Activated naive CD8-positive, alpha-beta T cell treated with anti-CD3 and anti-CD28 coated beads, Interleukin-2, amount 50 U/mL, for 24 hours (primary cell): ENCODE measurements around the gene KDR.

Experiments used
- ATAC-seq: fragments of 150-1000 bp; cut with Tn5 transposase; one replicate; pipeline ENCODE4 v1.10.0; 2021
- DNase-seq: peaks from one replicate; pipeline ENCODE4 v3.0.0; 2021
- H3K27ac Mint-ChIP-seq: one replicate; pipeline ENCODE4 v1.8.0; 2021; ENCODE audit warnings: mild to moderate bottlenecking, mixed read lengths
- H3K27me3 Mint-ChIP-seq: one replicate; pipeline ENCODE4 v1.8.0; 2021; ENCODE audit warnings: mixed read lengths
- H3K36me3 Mint-ChIP-seq: one replicate; pipeline ENCODE4 v1.8.0; 2021; ENCODE audit warnings: low read depth, mixed read lengths
- H3K4me1 Mint-ChIP-seq: one replicate; pipeline ENCODE4 v1.8.0; 2021; ENCODE audit warnings: mixed read lengths
- H3K4me3 Mint-ChIP-seq: one replicate; pipeline ENCODE4 v1.8.0; 2021; ENCODE audit warnings: mild to moderate bottlenecking, moderate library complexity, mixed read lengths
- H3K9me3 Mint-ChIP-seq: one replicate; pipeline ENCODE4 v1.8.0; 2021; ENCODE audit warnings: mixed read lengths

Gene KDR

GRCh38 chr4:55107054-55107453 is 18.3 kb downstream of the KDR start:
- H3K27me3 Mint-ChIP-seq, result no peaks in the 10 kb centered on the region
- H3K4me1 Mint-ChIP-seq, result no peaks in the 10 kb centered on the region
- no peak overlapping the region for H3K27ac Mint-ChIP-seq
- H3K9me3 Mint-ChIP-seq, result no peaks in the 10 kb centered on the region
- ATAC-seq (no peak), DNase-seq (no peak)
- no peaks in the 10 kb centered on the region for H3K36me3 Mint-ChIP-seq
- H3K4me3 Mint-ChIP-seq, result no peak overlapping the region

GRCh38 chr4:55103224-55103623 is 22.2 kb downstream of the KDR start:
- Mint-ChIP-seq H3K27me3 (no peaks in the 10 kb centered on the region), H3K4me3 (no peak overlapping the region), H3K9me3 (no peaks in the 10 kb centered on the region), H3K36me3 (no peaks in the 10 kb centered on the region), H3K27ac (no peak overlapping the region), H3K4me1 (no peaks in the 10 kb centered on the region)
- DNase-seq (no peak), ATAC-seq (no peak)

- DNase-seq, result no peak
- H3K36me3 Mint-ChIP-seq, result no peaks in the 10 kb centered on the region
- H3K9me3 Mint-ChIP-seq, result no peaks in the 10 kb centered on the region
- H3K27me3 Mint-ChIP-seq, result no peaks in the 10 kb centered on the region
- H3K4me3 Mint-ChIP-seq, result no peak overlapping the region
- H3K27ac Mint-ChIP-seq, result no peak overlapping the region
- no peaks in the 10 kb centered on the region for H3K4me1 Mint-ChIP-seq
- no peak for ATAC-seq
Observed at GRCh38 chr4:55099816-55100215, 25.6 kb downstream of the KDR start.

GRCh38 chr4:55098456-55099204 is 26.8 kb downstream of the KDR start:
- H3K4me1 Mint-ChIP-seq, result no peaks in the 10 kb centered on the region
- no peak overlapping the region for H3K27ac Mint-ChIP-seq
- H3K9me3 Mint-ChIP-seq, result no peaks in the 10 kb centered on the region
- no peak overlapping the region for H3K4me3 Mint-ChIP-seq
- no peaks in the 10 kb centered on the region for H3K36me3 Mint-ChIP-seq
- DNase-seq (no peak), ATAC-seq (no peak)
- no peaks in the 10 kb centered on the region for H3K27me3 Mint-ChIP-seq

- ATAC-seq, result no peak
- DNase-seq, result no peak
- H3K4me1 Mint-ChIP-seq, result no peaks in the 10 kb centered on the region
- H3K27me3 Mint-ChIP-seq, result no peaks in the 10 kb centered on the region
- no peaks in the 10 kb centered on the region for H3K36me3 Mint-ChIP-seq
- H3K4me3 Mint-ChIP-seq, result no peak overlapping the region
- no peaks in the 10 kb centered on the region for H3K9me3 Mint-ChIP-seq
- H3K27ac Mint-ChIP-seq, result no peak overlapping the region
Observed at GRCh38 chr4:55096619-55097018, 28.8 kb downstream of the KDR start.

- H3K4me3 Mint-ChIP-seq, result no peak overlapping the region
- DNase-seq, result no peak
- no peaks in the 10 kb centered on the region for H3K9me3 Mint-ChIP-seq
- H3K27ac Mint-ChIP-seq, result no peak overlapping the region
- H3K27me3 Mint-ChIP-seq, result no peaks in the 10 kb centered on the region
- H3K4me1 Mint-ChIP-seq, result no peaks in the 10 kb centered on the region
- no peak for ATAC-seq
- no peaks in the 10 kb centered on the region for H3K36me3 Mint-ChIP-seq
Observed at GRCh38 chr4:55096045-55096444, 29.4 kb downstream of the KDR start.

GRCh38 chr4:55092504-55092903 is 32.9 kb downstream of the KDR start:
- ATAC-seq (no peak), DNase-seq (no peak)
- Mint-ChIP-seq H3K36me3 (no peaks in the 10 kb centered on the region), H3K27me3 (no peaks in the 10 kb centered on the region), H3K9me3 (no peaks in the 10 kb centered on the region), H3K4me1 (peaks cover 4% of the 10 kb centered on the region), H3K4me3 (no peak overlapping the region), H3K27ac (no peak overlapping the region)

- peaks cover 4% of the 10 kb centered on the region for H3K4me1 Mint-ChIP-seq
- H3K36me3 Mint-ChIP-seq, result no peaks in the 10 kb centered on the region
- ATAC-seq, result no peak
Observed at GRCh38 chr4:55089916-55090315, 35.5 kb downstream of the KDR start.

GRCh38 chr4:55087913-55088260 is 37.5 kb downstream of the KDR start:
- ATAC-seq, result peak; percentile 68
- Mint-ChIP-seq H3K27me3 (peaks cover 5% of the 10 kb centered on the region), H3K4me1 (peaks cover 4% of the 10 kb centered on the region), H3K27ac (no peak overlapping the region), H3K9me3 (no peaks in the 10 kb centered on the region), H3K36me3 (no peaks in the 10 kb centered on the region), H3K4me3 (no peak overlapping the region)
- DNase-seq, result no peak

More at GRCh38 chr4:55089916-55090315, 35.5 kb downstream of the KDR start:
- DNase-seq, result no peak
- Mint-ChIP-seq H3K4me3 (no peak overlapping the region), H3K9me3 (no peaks in the 10 kb centered on the region), H3K27me3 (no peaks in the 10 kb centered on the region), H3K27ac (no peak overlapping the region)

- no peak overlapping the region for H3K4me3 Mint-ChIP-seq
- peaks cover 4% of the 10 kb centered on the region for H3K4me1 Mint-ChIP-seq
- no peak for DNase-seq
- H3K36me3 Mint-ChIP-seq, result no peaks in the 10 kb centered on the region
- ATAC-seq, result no peak
- H3K27me3 Mint-ChIP-seq, result peaks cover 5% of the 10 kb centered on the region
- no peaks in the 10 kb centered on the region for H3K9me3 Mint-ChIP-seq
- H3K27ac Mint-ChIP-seq, result no peak overlapping the region
Observed at GRCh38 chr4:55087009-55087912, 38.1 kb downstream of the KDR start.

GRCh38 chr4:55086578-55086977 is 38.8 kb downstream of the KDR start:
- ATAC-seq (no peak), DNase-seq (no peak)
- H3K27ac Mint-ChIP-seq, result no peak overlapping the region
- H3K36me3 Mint-ChIP-seq, result no peaks in the 10 kb centered on the region
- H3K4me3 Mint-ChIP-seq, result no peak overlapping the region
- H3K4me1 Mint-ChIP-seq, result peaks cover 4% of the 10 kb centered on the region
- peaks cover 5% of the 10 kb centered on the region for H3K27me3 Mint-ChIP-seq
- no peaks in the 10 kb centered on the region for H3K9me3 Mint-ChIP-seq

GRCh38 chr4:55083735-55084134 is 41.7 kb downstream of the KDR start:
- Mint-ChIP-seq H3K27me3 (peaks cover 18% of the 10 kb centered on the region), H3K4me1 (peaks cover 4% of the 10 kb centered on the region), H3K36me3 (no peaks in the 10 kb centered on the region), H3K9me3 (no peaks in the 10 kb centered on the region), H3K27ac (no peak overlapping the region), H3K4me3 (no peak overlapping the region)
- DNase-seq (no peak), ATAC-seq (no peak)

- peaks cover 19% of the 10 kb centered on the region for H3K27me3 Mint-ChIP-seq
- H3K9me3 Mint-ChIP-seq, result no peaks in the 10 kb centered on the region
- no peak for DNase-seq
- H3K4me3 Mint-ChIP-seq, result no peak overlapping the region
- no peaks in the 10 kb centered on the region for H3K36me3 Mint-ChIP-seq
- H3K4me1 Mint-ChIP-seq, result peaks cover 1% of the 10 kb centered on the region
- H3K27ac Mint-ChIP-seq, result no peak overlapping the region
- ATAC-seq, result no peak
Observed at GRCh38 chr4:55082756-55083155, 42.6 kb downstream of the KDR start.

- Mint-ChIP-seq H3K36me3 (no peaks in the 10 kb centered on the region), H3K27me3 (peaks cover 19% of the 10 kb centered on the region), H3K27ac (no peak overlapping the region), H3K9me3 (no peaks in the 10 kb centered on the region), H3K4me1 (peaks cover 11% of the 10 kb centered on the region), H3K4me3 (no peak overlapping the region)
- DNase-seq (no peak), ATAC-seq (no peak)
Observed at GRCh38 chr4:55080174-55080865, 45.1 kb downstream of the KDR start.
